Right atrium auricular region (tissue), 2 donors: ENCODE measurements around the gene C17orf107. TPM values are rescaled to one million over a fixed set of nuclear protein-coding genes. Genes with fewer than 3 reads are reported as not detected.

Source experiments
- DNase-seq: peaks from one replicate; pipeline ENCODE4 v3.0.0-alpha.2; 2019; ENCODE audit warnings: low spot score
- H3K27ac ChIP-seq, 2 donors: fragments of 200-600 bp; sonication (generic); 1 replicate in 1 of 2; 2 replicates in 1 of 2; pipeline ENCODE4 v1.5.1; 2016 to 2019
- H3K27me3 ChIP-seq, 2 donors: fragments of 200-600 bp; sonication (generic); one replicate each; pipeline versions ENCODE4 v1.5.1 to v1.6.0; 2017 to 2019
- H3K36me3 ChIP-seq: fragments of 200-600 bp; sonication (generic); one replicate; pipeline ENCODE4 v1.5.1; 2016
- H3K4me1 ChIP-seq, 2 donors: fragments of 200-600 bp; sonication (generic); one replicate each; pipeline versions ENCODE4 v1.5.1 to v1.6.0; 2017 to 2019
- H3K4me3 ChIP-seq, 2 donors: fragments of 200-600 bp; sonication (generic); 1 replicate in 1 of 2; 2 replicates in 1 of 2; pipeline ENCODE4 v1.5.1; 2017 to 2019; ENCODE audit warnings: mild to moderate bottlenecking in 1 of 2, moderate library complexity in 1 of 2
- H3K9me3 ChIP-seq, 2 donors: fragments of 200-600 bp; sonication (generic); one replicate each; pipeline ENCODE4 v1.5.1; 2019
- CTCF ChIP-seq, 2 donors: fragments of 200-600 bp; sonication (generic); IDR thresholded peaks; one replicate each; pipeline ENCODE4 v1.5.1; 2019; ENCODE audit warnings: antibody characterized with exemption in 2 of 2
- total RNA-seq, 2 donors: library from RNA; depleted of rRNA; stranded (reverse); fragments of >200 nt; gene quantifications; one replicate each; pipeline ENCODE4 v1.1.0, GENCODE V29; 2016

C17orf107 gene
- total RNA-seq, 2 donors from 2014 or later: 1.7 to 4.2 TPM

- Histone ChIP-seq H3K9me3 (no peaks in the 10 kb centered on the region), H3K4me1 (peaks cover 0 to 39% of the 10 kb centered on the region in 2 donors), H3K27me3 (no peaks in the 10 kb centered on the region), H3K36me3 (no peaks in the 10 kb centered on the region), H3K27ac (peak overlapping the region; percentile 98 to 100), H3K4me3 (peak overlapping the region; percentile 14 to 89)
- DNase-seq: no peak
- TF ChIP-seq CTCF (IDR thresholded peaks at IDR 0.05): no peak
Measured at GRCh38 chr17:4951486-4951885, 52.1 kb downstream of the C17orf107 start.

Other genes with a start within 250 kb of the C17orf107 start
- 10 to 100 TPM; 14.6 to 22.3 TPM for gene PELP1, start 195.4 kb upstream of the C17orf107 start, total RNA-seq
- gene ARRB2, start 188.9 kb upstream of the C17orf107 start, total RNA-seq: 10 to 100 TPM in 1 of 2 donors, 1 to 10 TPM in 1; 9.0 to 22.9 TPM
- 10 to 100 TPM; 25.1 to 31.2 TPM for gene MED11, start 168.1 kb upstream of the C17orf107 start, total RNA-seq
- under 1 TPM in 1 of 2 donors, not detected in 1; 0.31 TPM for gene ZMYND15, start 159.7 kb upstream of the C17orf107 start, total RNA-seq
- gene CXCL16, start 159.6 kb upstream of the C17orf107 start, total RNA-seq: 10 to 100 TPM in 1 of 2 donors, 1 to 10 TPM in 1; 5.2 to 12.4 TPM
- not detected for gene TM4SF5, start 127.7 kb upstream of the C17orf107 start, total RNA-seq
- 1 to 10 TPM in 1 of 2 donors, not detected in 1; 3.9 TPM for gene VMO1, start 113.2 kb upstream of the C17orf107 start, total RNA-seq
- not detected for gene GLTPD2, start 110.6 kb upstream of the C17orf107 start, total RNA-seq
- gene PSMB6, start 103.4 kb upstream of the C17orf107 start, total RNA-seq: 100 to 1,000 TPM; 153 to 201 TPM
- gene PLD2, start 92.4 kb upstream of the C17orf107 start, total RNA-seq: 1 to 10 TPM; 5.5 to 6.7 TPM
- gene MINK1, start 66.2 kb upstream of the C17orf107 start, total RNA-seq: 10 to 100 TPM; 20.9 to 22.2 TPM
- 100 to 1,000 TPM in 1 of 2 donors, 10 to 100 TPM in 1; 49.3 to 167 TPM for gene CHRNE, start 3.6 kb downstream of the C17orf107 start, total RNA-seq
- not detected for gene GP1BA, start 32.7 kb downstream of the C17orf107 start, total RNA-seq
- 100 to 1,000 TPM in 1 of 2 donors, 10 to 100 TPM in 1; 99.5 to 188 TPM for gene SLC25A11, start 40.5 kb downstream of the C17orf107 start, total RNA-seq
- 10 to 100 TPM; 66.9 to 68.6 TPM for gene RNF167, start 40.7 kb downstream of the C17orf107 start, total RNA-seq
- 100 to 1,000 TPM; 218 to 425 TPM for gene PFN1, start 49.0 kb downstream of the C17orf107 start, total RNA-seq
- gene ENO3, start 51.6 kb downstream of the C17orf107 start, total RNA-seq: 100 to 1,000 TPM; 235 to 563 TPM
- 100 to 1,000 TPM in 1 of 2 donors, 10 to 100 TPM in 1; 83.9 to 122 TPM for gene SPAG7, start 68.3 kb downstream of the C17orf107 start, total RNA-seq
- 10 to 100 TPM; 20.3 to 24.7 TPM for gene CAMTA2, start 88.1 kb downstream of the C17orf107 start, total RNA-seq
- gene INCA1, start 98.0 kb downstream of the C17orf107 start, total RNA-seq: 1 to 10 TPM; 1.7 to 2.9 TPM
- 100 to 1,000 TPM; 179 to 232 TPM for gene KIF1C, start 98.4 kb downstream of the C17orf107 start, total RNA-seq
- gene SLC52A1, start 135.9 kb downstream of the C17orf107 start, total RNA-seq: not detected
- gene ZFP3, start 178.9 kb downstream of the C17orf107 start, total RNA-seq: 1 to 10 TPM; 7.2 to 7.4 TPM
- 1 to 10 TPM; 2.7 to 5.6 TPM for gene ZNF232, start 212.3 kb downstream of the C17orf107 start, total RNA-seq
- gene USP6, start 216.5 kb downstream of the C17orf107 start, total RNA-seq: not detected